Epithelial cell of esophagus (primary cell): ENCODE results near the gene SKA1.

Source experiments
- DNase-seq: peaks from one replicate; pipeline ENCODE4 v3.0.0; 2010; ENCODE audit warnings: low read depth
- H3K4me3 ChIP-seq: 2 replicates; pipeline ENCODE4 v1.5.1; 2011; ENCODE audit warnings: mild to moderate bottlenecking, low read length, control low read depth
- CTCF ChIP-seq: IDR thresholded peaks from 2 replicates; pipeline ENCODE4 v1.5.1; 2011; ENCODE audit warnings: low read depth, mild to moderate bottlenecking, low read length, control low read depth, inconsistent platforms; ENCODE audit not compliant: insufficient read depth; ENCODE audit errors: missing control alignments

The SKA1 gene

GRCh38 chr18:50388988-50389387 lies 14.1 kb downstream of the SKA1 start:
- no peak for DNase-seq
- TF ChIP-seq CTCF, result no peak

GRCh38 chr18:50393802-50394201 lies 19.0 kb downstream of the SKA1 start:
- DNase-seq, result no peak
- TF ChIP-seq CTCF, result no peak
- H3K4me3 ChIP-seq, result no peak overlapping the region

More at GRCh38 chr18:50388988-50389387, 14.1 kb downstream of the SKA1 start:
- no peak overlapping the region for H3K4me3 ChIP-seq

GRCh38 chr18:50395093-50395492 lies 20.2 kb downstream of the SKA1 start:
- no peak overlapping the region for H3K4me3 ChIP-seq
- TF ChIP-seq CTCF, result no peak
- no peak for DNase-seq

GRCh38 chr18:50396005-50396660 lies 21.3 kb downstream of the SKA1 start:
- DNase-seq, result no peak
- no peak for TF ChIP-seq CTCF
- H3K4me3 ChIP-seq, result no peak overlapping the region

GRCh38 chr18:50397023-50397422 lies 22.2 kb downstream of the SKA1 start:
- no peak for TF ChIP-seq CTCF
- H3K4me3 ChIP-seq, result no peak overlapping the region
- no peak for DNase-seq

- H3K4me3 ChIP-seq, result no peak overlapping the region
- no peak for TF ChIP-seq CTCF
- DNase-seq, result no peak
Observed at GRCh38 chr18:50398099-50398498, 23.3 kb downstream of the SKA1 start.

GRCh38 chr18:50398947-50399346 lies 24.1 kb downstream of the SKA1 start:
- no peak for TF ChIP-seq CTCF
- no peak for DNase-seq
- no peak overlapping the region for H3K4me3 ChIP-seq
